ENCODE results near the gene POU2F3.

DNA sequence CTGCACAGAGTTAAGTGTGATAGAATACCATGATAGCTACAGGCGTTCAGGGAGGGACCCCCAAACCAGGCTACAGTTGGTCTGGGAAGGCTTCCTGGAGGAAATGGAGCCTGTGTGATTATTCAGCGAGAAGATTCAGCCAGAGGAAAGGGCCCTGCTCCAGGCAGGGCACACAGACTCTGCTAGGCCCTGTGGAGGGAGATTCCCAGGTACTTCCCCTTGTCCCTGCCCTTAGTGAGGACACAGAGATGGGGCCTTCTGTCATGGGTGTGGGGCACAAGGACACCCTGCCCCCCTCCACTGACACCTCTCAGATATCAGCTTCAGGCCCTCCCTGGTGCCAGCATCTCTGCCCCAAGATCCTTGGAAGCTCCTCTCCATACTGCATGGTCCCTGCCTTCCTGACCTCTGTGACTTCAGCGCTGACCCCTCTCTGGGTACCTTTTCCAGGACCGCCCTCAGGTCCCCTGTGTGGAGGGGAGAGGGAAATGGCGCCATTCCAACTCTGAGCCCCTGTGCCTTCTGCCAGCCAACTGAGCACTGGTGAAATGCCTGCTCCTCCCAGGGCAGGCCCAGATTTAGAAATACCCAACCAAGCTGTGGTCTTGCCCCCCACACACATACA, 12.6 kb upstream of the POU2F3 start:
- TF ChIP-seq, protein P1, sequence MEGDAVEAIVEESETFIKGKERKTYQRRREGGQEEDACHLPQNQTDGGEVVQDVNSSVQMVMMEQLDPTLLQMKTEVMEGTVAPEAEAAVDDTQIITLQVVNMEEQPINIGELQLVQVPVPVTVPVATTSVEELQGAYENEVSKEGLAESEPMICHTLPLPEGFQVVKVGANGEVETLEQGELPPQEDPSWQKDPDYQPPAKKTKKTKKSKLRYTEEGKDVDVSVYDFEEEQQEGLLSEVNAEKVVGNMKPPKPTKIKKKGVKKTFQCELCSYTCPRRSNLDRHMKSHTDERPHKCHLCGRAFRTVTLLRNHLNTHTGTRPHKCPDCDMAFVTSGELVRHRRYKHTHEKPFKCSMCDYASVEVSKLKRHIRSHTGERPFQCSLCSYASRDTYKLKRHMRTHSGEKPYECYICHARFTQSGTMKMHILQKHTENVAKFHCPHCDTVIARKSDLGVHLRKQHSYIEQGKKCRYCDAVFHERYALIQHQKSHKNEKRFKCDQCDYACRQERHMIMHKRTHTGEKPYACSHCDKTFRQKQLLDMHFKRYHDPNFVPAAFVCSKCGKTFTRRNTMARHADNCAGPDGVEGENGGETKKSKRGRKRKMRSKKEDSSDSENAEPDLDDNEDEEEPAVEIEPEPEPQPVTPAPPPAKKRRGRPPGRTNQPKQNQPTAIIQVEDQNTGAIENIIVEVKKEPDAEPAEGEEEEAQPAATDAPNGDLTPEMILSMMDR (optimal IDR thresholded peaks at IDR 0.05 in 1 of 3, IDR thresholded peaks at IDR 0.05 in 1 of 3, conservative IDR thresholded peaks at IDR 0.05 in 1 of 3; ENCODE audit: extremely low read depth in 1 of 3, insufficient read depth in 2 of 3, low read length in 3 of 3) = no peak
- no peak for TF ChIP-seq EZH2 (IDR thresholded peaks at IDR 0.05; ENCODE audit: low read length)

All from keratinocyte (primary cell).